GM12892 (cell line): ENCODE measurements around the gene ZDHHC11B.

Source experiments
- POLR2A ChIP-seq: IDR thresholded peaks from 2 replicates; pipeline ENCODE4 v1.6.1; 2011; ENCODE audit warnings: low read depth, low read length, control low read depth
- POLR2AphosphoS5 ChIP-seq: IDR thresholded peaks from 2 replicates; pipeline ENCODE4 v1.6.1; 2011; ENCODE audit warnings: low read depth, low read length, control low read depth
- TAF1 ChIP-seq: IDR thresholded peaks from 2 replicates; pipeline ENCODE4 v1.6.1; 2011; ENCODE audit warnings: low read depth, mild to moderate bottlenecking, control low read depth, low read length, borderline replicate concordance

- TF ChIP-seq POLR2AphosphoS5 = no peak
- no peak for TF ChIP-seq POLR2A
- no peak for TF ChIP-seq TAF1
These were observed 25.3 kb downstream of the ZDHHC11B start for GRCh38 chr5:759111-759751.
